K562 (cell line): ENCODE measurements around the gene MTF1. TPM values are rescaled to one million over a fixed set of nuclear protein-coding genes. Genes with fewer than 3 reads are reported as not detected.
A peak's percentile ranks its signal among the peaks of the same experiment; 100 is the strongest.

Experiments used
- BCL6 ChIP-seq: fragments of 250-450 bp; sonication (Bioruptor Pico); IDR thresholded peaks from 2 replicates; pipeline ENCODE4 v1.4.0; 2020
- BRD9 ChIP-seq: fragments of 450-650 bp; IDR thresholded peaks from 2 replicates; pipeline ENCODE4 v1.6.1; 2018; ENCODE audit warnings: low read depth; ENCODE audit not compliant: partially characterized antibody
- DACH1 ChIP-seq: fragments of 450-650 bp; IDR thresholded peaks from 2 replicates; pipeline ENCODE4 v1.6.1; 2018; ENCODE audit not compliant: partially characterized antibody
- GTF2E2 ChIP-seq: fragments of 200-800 bp; sonication (Bioruptor generic); IDR thresholded peaks from 2 replicates; pipeline ENCODE4 v1.6.1; 2016; ENCODE audit warnings: missing genetic modification characterization, missing compliant biosample characterization
- HMGN3 ChIP-seq: IDR thresholded peaks from 2 replicates; pipeline ENCODE4 v1.6.1; 2011; ENCODE audit warnings: borderline replicate concordance, low read depth, mild to moderate bottlenecking, mixed read lengths, low read length; ENCODE audit not compliant: insufficient read length; ENCODE audit errors: extremely low read depth
- HNRNPK ChIP-seq: fragments of 200-400 bp; formaldehyde crosslinking; IDR thresholded peaks from one replicate; pipeline ENCODE4 v1.6.1; 2018; ENCODE audit warnings: mild to moderate bottlenecking, low read depth, low read length; ENCODE audit not compliant: poor library complexity, severe bottlenecking
- HSF4 ChIP-seq: fragments of 250-450 bp; sonication (Bioruptor Pico); IDR thresholded peaks from 2 replicates; pipeline ENCODE4 v2.1.2; 2022; ENCODE audit warnings: mild to moderate bottlenecking, moderate library complexity, borderline replicate concordance
- ID3 ChIP-seq, 2 experiments: fragments of 250-450 bp in 1 of 2; fragments of 450-650 bp in 1 of 2; sonication (Bioruptor Pico) in 1 of 2; IDR thresholded peaks; 2 replicates each; pipeline versions ENCODE4 v1.6.1 to v1.8.0; 2016 to 2021; ENCODE audit warnings: mild to moderate bottlenecking in 2 of 2, moderate library complexity in 2 of 2, missing compliant biosample characterization in 1 of 2, missing genetic modification characterization in 1 of 2
- ILK ChIP-seq: fragments of 450-650 bp; IDR thresholded peaks from 2 replicates; pipeline ENCODE4 v1.6.1; 2016; ENCODE audit warnings: missing genetic modification characterization, low read depth, mild to moderate bottlenecking, missing compliant biosample characterization, moderate library complexity, borderline replicate concordance
- NR3C1 ChIP-seq: sonication (generic); formaldehyde crosslinking; IDR thresholded peaks from 2 replicates; pipeline ENCODE4 v1.8.1; 2022; ENCODE audit warnings: missing genetic modification reagents
- PHF8 ChIP-seq: fragments of 200-600 bp; sonication (generic); IDR thresholded peaks from 2 replicates; pipeline ENCODE4 v1.6.1; 2012; ENCODE audit warnings: mixed run types, mild to moderate bottlenecking, inconsistent platforms, low read length, moderate library complexity, borderline replicate concordance
- SAFB ChIP-seq: fragments of 200-400 bp; formaldehyde crosslinking; IDR thresholded peaks from 2 replicates; pipeline ENCODE4 v1.6.1; 2017; ENCODE audit warnings: low read depth, low read length, borderline replicate concordance
- SFPQ ChIP-seq: fragments of 200-400 bp; formaldehyde crosslinking; IDR thresholded peaks from 2 replicates; pipeline ENCODE4 v1.6.1; 2017; ENCODE audit warnings: mild to moderate bottlenecking, low read depth, low read length, moderate library complexity
- SNAPC5 ChIP-seq: fragments of 250-450 bp; sonication (Bioruptor Pico); IDR thresholded peaks from 2 replicates; pipeline ENCODE4 v1.8.0; 2021; ENCODE audit warnings: moderate library complexity, mild to moderate bottlenecking, inconsistent platforms
- SOX6 ChIP-seq: fragments of 450-650 bp; IDR thresholded peaks from 2 replicates; pipeline ENCODE4 v1.6.1; 2014; ENCODE audit warnings: mild to moderate bottlenecking
- TAL1 ChIP-seq: fragments of 450-650 bp; IDR thresholded peaks from 2 replicates; pipeline ENCODE4 v1.6.1; 2016; ENCODE audit warnings: mild to moderate bottlenecking
- TCF7 ChIP-seq: sonication (generic); IDR thresholded peaks from 2 replicates; pipeline ENCODE4 v1.6.1; 2016; ENCODE audit warnings: antibody characterized with exemption, borderline replicate concordance
- TCF7L2 ChIP-seq: fragments of 150-350 bp; IDR thresholded peaks from 2 replicates; pipeline ENCODE4 v1.6.1; 2016; ENCODE audit warnings: low read depth, mild to moderate bottlenecking, low read length, moderate library complexity
- XRCC5 ChIP-seq: fragments of 200-400 bp; formaldehyde crosslinking; IDR thresholded peaks from 2 replicates; pipeline ENCODE4 v1.6.1; 2017; ENCODE audit warnings: low read depth, mild to moderate bottlenecking, low read length
- ZBTB1 ChIP-seq: sonication (generic); formaldehyde crosslinking; IDR thresholded peaks from 2 replicates; pipeline ENCODE4 v1.8.1; 2023; ENCODE audit warnings: missing genetic modification reagents, low read depth, mild to moderate bottlenecking, borderline replicate concordance
- ZC3H8 ChIP-seq: fragments of 450-650 bp; IDR thresholded peaks from 2 replicates; pipeline ENCODE4 v1.6.1; 2017
- ZFP30 ChIP-seq: fragments of 250-450 bp; sonication (Bioruptor Pico); IDR thresholded peaks from 2 replicates; pipeline ENCODE4 v1.8.0; 2022; ENCODE audit warnings: moderate library complexity, mild to moderate bottlenecking, inconsistent platforms, borderline replicate concordance
- ZNF263 ChIP-seq: sonication (generic); formaldehyde crosslinking; IDR thresholded peaks from 2 replicates; pipeline ENCODE4 v1.8.0; 2022; ENCODE audit warnings: mild to moderate bottlenecking, missing genetic modification reagents, borderline replicate concordance
- ZNF3 ChIP-seq: fragments of 250-450 bp; sonication (Bioruptor Pico); IDR thresholded peaks from 2 replicates; pipeline ENCODE4 v1.5.0; 2021; ENCODE audit warnings: mild to moderate bottlenecking, moderate library complexity
- ZNF717 ChIP-seq: fragments of 250-450 bp; sonication (Bioruptor Pico); IDR thresholded peaks from 2 replicates; pipeline ENCODE4 v1.5.0; 2021
- polyA plus RNA-seq, 8 experiments: library from polyadenylated mRNA; depleted of rRNA in 4 of 8; stranded (reverse) in 5 of 8; unstranded in 3 of 8; fragments of >200 nt; fragmentation: Nextera tagmentation in 2 of 8; fragmentation: Illumina TruSeq in 1 of 8; extraction: Ambion mirVana in 2 of 8; extraction: Trizol in 1 of 8; gene quantifications; 2 replicates each; pipeline versions ENCODE4 v1.2.1 to v1.2.3, GENCODE V29; 2011 to 2014; ENCODE audit warnings: inconsistent platforms in 1 of 8, missing spikeins in 1 of 8
- total RNA-seq, 7 experiments: library from RNA; depleted of rRNA in 6 of 7; stranded (reverse); fragments of >200 nt in 6 of 7; fragmentation: Illumina TruSeq in 2 of 7; extraction: Trizol in 2 of 7; gene quantifications; 2 replicates each; pipeline versions ENCODE4 v1.2.1 to v1.2.3, GENCODE V29; 2011 to 2021; ENCODE audit warnings: low replicate concordance in 1 of 7

MTF1 gene
- total and polyA plus RNA-seq, 9 of the 15 experiments (the other 6 are each of a cell fraction or from before 2014, with no cell fraction given): 1.1 to 12.2 (median 4.3) TPM

GRCh38 chr1:37859507-37860345 lies at the start of gene MTF1 (continued):
- TF ChIP-seq SAFB: peak; percentile 92
- no peak for TF ChIP-seq TCF7L2
- TF ChIP-seq ZNF3 (CRISPR knock-in tag): peak; percentile 65; the same call in 1 of the 2 replicates
- TF ChIP-seq BCL6: no peak
- TF ChIP-seq TAL1: no peak
- no peak for TF ChIP-seq ZFP30 (CRISPR knock-in tag)
- no peak for TF ChIP-seq HNRNPK
- no peak for TF ChIP-seq DACH1
- TF ChIP-seq SNAPC5 (CRISPR knock-in tag): no peak
- TF ChIP-seq SFPQ: no peak
- peak; percentile 63; the same call in 1 of the 2 replicates for TF ChIP-seq ZBTB1 (CRISPR knock-in tag)
- TF ChIP-seq XRCC5: peak; percentile 98
- no peak for TF ChIP-seq NR3C1 (CRISPR knock-in tag)
- peak; percentile 77 for TF ChIP-seq HMGN3
- peak; percentile 97 for TF ChIP-seq PHF8
- TF ChIP-seq TCF7: no peak
- TF ChIP-seq HSF4 (CRISPR knock-in tag): no peak
- TF ChIP-seq ZC3H8: no peak
- no peak for TF ChIP-seq ILK (tag)
- TF ChIP-seq ZNF263 (CRISPR knock-in tag): peak; percentile 61; the same call in 1 of the 2 replicates
- peak; percentile 90 for TF ChIP-seq ZNF717 (CRISPR knock-in tag)
- no peak for TF ChIP-seq ID3 (CRISPR knock-in tag; IDR thresholded peaks at IDR 0.05)
- no peak for TF ChIP-seq ID3 (tag; IDR thresholded peaks at IDR 0.05)
- TF ChIP-seq BRD9: no peak
- no peak for TF ChIP-seq SOX6
- no peak for TF ChIP-seq GTF2E2
